Endothelial cell of umbilical vein (primary cell): ENCODE data around the gene ACSS2. TPM values are rescaled to one million over a fixed set of nuclear protein-coding genes. Genes with fewer than 3 reads are reported as not detected.

ENCODE experiments used
- BruUV-seq: library from RNA; stranded (reverse); fragments of 400-500 nt; replicated peaks from 2 replicates; lab custom pipeline; 2021; lab: Mats Ljungman, UMichigan
- CTCF ChIA-PET: fragments of 300-600, 350-600 bp; sonication (Branson Sonifier 250); formaldehyde crosslinking; loops from one replicate; lab custom pipeline; 2021; ENCODE audit warnings: antibody characterized with exemption, inconsistent platforms; lab: Charles Lee
- POLR2A ChIA-PET: fragments of 300-600, 350-600 bp; sonication (Branson Sonifier 250); formaldehyde crosslinking; loops from one replicate; lab custom pipeline; 2021; ENCODE audit warnings: antibody characterized with exemption, inconsistent platforms; lab: Charles Lee
- DNase-seq: peaks from one replicate; pipeline ENCODE4 v3.0.0-alpha.2; 2011; ENCODE audit warnings: low read depth, low spot score
- FAIRE-seq: peaks from 2 replicates; lab custom pipeline; 2011; peaks lifted over from hg19 to GRCh38; lab: Jason Lieb, UNC
- H2AFZ ChIP-seq: 2 replicates; pipeline ENCODE4 v1.6.0; 2012; ENCODE audit warnings: low read depth, low read length, control low read depth, inconsistent platforms
- H3K27ac ChIP-seq: 2 replicates; pipeline ENCODE4 v1.5.1; 2011; ENCODE audit warnings: low read depth, mild to moderate bottlenecking, control low read depth, low read length, moderate library complexity; ENCODE audit not compliant: insufficient read depth
- H3K27me3 ChIP-seq, 2 experiments: 2 replicates each; pipeline versions ENCODE4 v1.6.0 to v1.6.1; 2011; ENCODE audit warnings: low read length in 2 of 2, mixed read lengths in 1 of 2; ENCODE audit not compliant: control insufficient read depth in 2 of 2, insufficient read depth in 2 of 2
- H3K36me3 ChIP-seq, 2 experiments: 2 replicates in 1 of 2; 3 replicates in 1 of 2; pipeline ENCODE4 v1.5.1; 2011; ENCODE audit warnings: low read length in 2 of 2, mild to moderate bottlenecking in 1 of 2, moderate library complexity in 1 of 2; ENCODE audit not compliant: control insufficient read depth in 2 of 2, insufficient read depth in 2 of 2; ENCODE audit errors: extremely low read depth in 1 of 2
- H3K4me1 ChIP-seq: 3 replicates; pipeline ENCODE4 v1.5.1; 2011; ENCODE audit warnings: mild to moderate bottlenecking, low read length; ENCODE audit not compliant: control insufficient read depth, insufficient read depth; ENCODE audit errors: extremely low read depth
- H3K4me2 ChIP-seq: 2 replicates; pipeline ENCODE4 v1.6.1; 2011; ENCODE audit warnings: low read length, control low read depth, mixed read lengths; ENCODE audit not compliant: insufficient read depth
- H3K4me3 ChIP-seq, 3 experiments: fragments of 200-600 bp in 1 of 3; sonication (generic), shearing (Covaris generic) in 1 of 3; replicated peaks in 1 of 3; 2 replicates each; pipeline ENCODE4 v1.5.1; 2011 to 2016; ENCODE audit warnings: control low read depth in 3 of 3, low read length in 3 of 3, mild to moderate bottlenecking in 2 of 3, inconsistent platforms in 1 of 3, low read depth in 1 of 3, moderate library complexity in 1 of 3; ENCODE audit not compliant: insufficient read depth in 1 of 3
- H3K79me2 ChIP-seq: 2 replicates; pipeline ENCODE4 v1.6.0; 2012; ENCODE audit warnings: low read length, inconsistent platforms; ENCODE audit not compliant: control insufficient read depth, insufficient read depth
- H3K9ac ChIP-seq: replicated peaks from 2 replicates; pipeline ENCODE3; 2011; ENCODE audit warnings: low read length, control low read depth; ENCODE audit not compliant: insufficient read depth; ENCODE audit errors: extremely low read depth
- H3K9me1 ChIP-seq: replicated peaks from 3 replicates; pipeline ENCODE4 v1.6.0; 2011; ENCODE audit warnings: mild to moderate bottlenecking, low read length; ENCODE audit not compliant: control insufficient read depth, insufficient read depth; ENCODE audit errors: extremely low read depth
- H3K9me3 ChIP-seq: replicated peaks from 2 replicates; pipeline ENCODE4 v1.5.1; 2012; ENCODE audit warnings: low read length, inconsistent platforms; ENCODE audit not compliant: control insufficient read depth, insufficient read depth
- H4K20me1 ChIP-seq: replicated peaks from 2 replicates; pipeline ENCODE3; 2011; ENCODE audit warnings: mild to moderate bottlenecking, low read length; ENCODE audit not compliant: control insufficient read depth, insufficient read depth; ENCODE audit errors: extremely low read depth
- EZH2 ChIP-seq: IDR thresholded peaks from 2 replicates; pipeline ENCODE4 v1.6.1; 2012; ENCODE audit warnings: borderline replicate concordance, low read depth, mild to moderate bottlenecking, moderate library complexity, low read length, inconsistent platforms; ENCODE audit not compliant: severe bottlenecking
- FOS ChIP-seq: IDR thresholded peaks from 2 replicates; pipeline ENCODE4 v1.6.1; 2011; ENCODE audit warnings: mild to moderate bottlenecking, low read length, moderate library complexity, borderline replicate concordance; ENCODE audit not compliant: insufficient read depth
- GATA2 ChIP-seq: IDR thresholded peaks from 2 replicates; pipeline ENCODE4 v1.7.0; 2011; ENCODE audit warnings: low read depth, mild to moderate bottlenecking, moderate library complexity, mixed read lengths, low read length; ENCODE audit not compliant: insufficient read length, insufficient read depth
- JUN ChIP-seq: IDR thresholded peaks from 2 replicates; pipeline ENCODE4 v1.6.1; 2011; ENCODE audit warnings: borderline replicate concordance, low read depth; ENCODE audit not compliant: insufficient read length, insufficient read depth
- MAX ChIP-seq: IDR thresholded peaks from 2 replicates; pipeline ENCODE4 v1.6.1; 2011; ENCODE audit not compliant: insufficient read depth, insufficient read length
- MYC ChIP-seq: IDR thresholded peaks from one replicate; pipeline ENCODE4 v1.6.1; 2011; ENCODE audit warnings: mild to moderate bottlenecking, low read depth, low read length
- POLR2A ChIP-seq: IDR thresholded peaks from 2 replicates; pipeline ENCODE4 v1.6.1; 2012; ENCODE audit warnings: low read depth, mild to moderate bottlenecking, control low read depth, low read length
- POLR2AphosphoS5 ChIP-seq: IDR thresholded peaks from 2 replicates; pipeline ENCODE4 v1.6.1; 2012; ENCODE audit warnings: low read depth, mild to moderate bottlenecking, control low read depth, low read length, moderate library complexity; ENCODE audit not compliant: insufficient read depth
- dilution Hi-C: fragments of 300-500 bp; cut with MboI; formaldehyde crosslinking; loops from one replicate; pipeline ENCODE4 v1.15.0; 2019; ENCODE audit warnings: low sequenced_read_pairs; ENCODE audit not compliant: extremely low pct_ligation_motif_present
- intact Hi-C: fragments of 100-400 bp; cut with micrococcal nuclease; formaldehyde crosslinking; loops from one replicate; pipeline ENCODE4 v1.10.0; 2022
- polyA plus RNA-seq, 4 experiments: library from polyadenylated mRNA; depleted of rRNA in 3 of 4; stranded (reverse) in 3 of 4; unstranded in 1 of 4; fragments of >200 nt; gene quantifications; 2 replicates each; pipeline versions ENCODE4 v1.2.1 to v1.2.3, GENCODE V29; 2011 to 2012; ENCODE audit warnings: missing spikeins in 1 of 4
- total RNA-seq: library from RNA; stranded (reverse); gene quantifications from 2 replicates; pipeline ENCODE4 v1.2.3, GENCODE V29; 2021
- TF ChIP-seq, protein P1 (sequence below), 2 donors: IDR thresholded peaks; 1 replicate in 1 of 2; 2 replicates in 1 of 2; pipeline ENCODE4 v1.5.1; 2011; ENCODE audit warnings: low read length in 2 of 2, mild to moderate bottlenecking in 2 of 2, moderate library complexity in 2 of 2, control low read depth in 1 of 2, inconsistent platforms in 1 of 2, low read depth in 1 of 2; ENCODE audit not compliant: insufficient read depth in 1 of 2; ENCODE audit errors: extremely low read depth in 1 of 2

Gene ACSS2
- total and polyA plus RNA-seq, 2 donors (not counting 3 experiments of a cell fraction or from before 2014, with no cell fraction given): 40.7 to 42.3 TPM

- dilution Hi-C loops: no loop called here
- DNase-seq (no peak), FAIRE-seq (no peak)
- Histone ChIP-seq H3K4me1 (peaks cover 13% of the 10 kb centered on the region), H3K27me3 (no peaks in the 10 kb centered on the region), H3K36me3 (peaks cover 2 to 7% of the 10 kb centered on the region in 2 experiments), H3K79me2 (no peaks in the 10 kb centered on the region), H3K9me3 (no peaks in the 10 kb centered on the region), H3K4me3 (no peak overlapping the region), H3K9me1 (peaks cover 2% of the 10 kb centered on the region), H3K9ac (no peak overlapping the region), H2AFZ (no peak overlapping the region), H3K27ac (no peak overlapping the region), H4K20me1 (no peaks in the 10 kb centered on the region), H3K4me2 (no peak overlapping the region)
- intact Hi-C loops: no loop called here
- no peak for TF ChIP-seq POLR2A
- no peak for TF ChIP-seq POLR2AphosphoS5
- no peak for TF ChIP-seq GATA2
- TF ChIP-seq JUN: no peak
- TF ChIP-seq, protein P1, sequence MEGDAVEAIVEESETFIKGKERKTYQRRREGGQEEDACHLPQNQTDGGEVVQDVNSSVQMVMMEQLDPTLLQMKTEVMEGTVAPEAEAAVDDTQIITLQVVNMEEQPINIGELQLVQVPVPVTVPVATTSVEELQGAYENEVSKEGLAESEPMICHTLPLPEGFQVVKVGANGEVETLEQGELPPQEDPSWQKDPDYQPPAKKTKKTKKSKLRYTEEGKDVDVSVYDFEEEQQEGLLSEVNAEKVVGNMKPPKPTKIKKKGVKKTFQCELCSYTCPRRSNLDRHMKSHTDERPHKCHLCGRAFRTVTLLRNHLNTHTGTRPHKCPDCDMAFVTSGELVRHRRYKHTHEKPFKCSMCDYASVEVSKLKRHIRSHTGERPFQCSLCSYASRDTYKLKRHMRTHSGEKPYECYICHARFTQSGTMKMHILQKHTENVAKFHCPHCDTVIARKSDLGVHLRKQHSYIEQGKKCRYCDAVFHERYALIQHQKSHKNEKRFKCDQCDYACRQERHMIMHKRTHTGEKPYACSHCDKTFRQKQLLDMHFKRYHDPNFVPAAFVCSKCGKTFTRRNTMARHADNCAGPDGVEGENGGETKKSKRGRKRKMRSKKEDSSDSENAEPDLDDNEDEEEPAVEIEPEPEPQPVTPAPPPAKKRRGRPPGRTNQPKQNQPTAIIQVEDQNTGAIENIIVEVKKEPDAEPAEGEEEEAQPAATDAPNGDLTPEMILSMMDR (IDR thresholded peaks at IDR 0.05; ENCODE audit: extremely low read depth in 1 of 2, insufficient read depth in 1 of 2, low read depth in 1 of 2, low read length in 2 of 2): no peak
- TF ChIP-seq MAX: no peak
- TF ChIP-seq EZH2: no peak
- no peak for TF ChIP-seq FOS
- no peak for TF ChIP-seq MYC
- ChIA-PET CTCF (no interaction called here), POLR2A (no interaction called here)
- no TSS peak for BruUV-seq
These were observed 69.1 kb downstream of the ACSS2 start for GRCh38 chr20:34945315-34946077.
